Measurements from ENCODE around the gene NBAS. TPM values are rescaled to one million over a fixed set of nuclear protein-coding genes. Genes with fewer than 3 reads are reported as not detected.

The NBAS gene
- total and polyA plus RNA-seq, 9 of the 15 experiments (the other 6 are each of a cell fraction or from before 2014, with no cell fraction given): 15.3 to 94.4 (median 69.9) TPM

- DNase-seq (ENCODE audit: extremely low read depth in 1 of 4, low spot score in 3 of 4) (no peak), FAIRE-seq (no peak), ATAC-seq (no peak)
- Histone ChIP-seq H3K4me2 (ENCODE audit: insufficient read depth, low read length) (no peak overlapping the region), H3K4me1 (replicated peaks in 1 of 2; ENCODE audit: control insufficient read depth in 2 of 2, insufficient read depth in 2 of 2, low read length in 2 of 2) (no peaks in the 10 kb centered on the region), H3K27ac (ENCODE audit: extremely low read depth, low read depth, low read length) (no peak overlapping the region), H3K79me2 (ENCODE audit: control insufficient read depth, insufficient read depth, low read length) (no peaks in the 10 kb centered on the region), H3K27me3 (ENCODE audit: control insufficient read depth in 2 of 2, insufficient read depth in 2 of 2, low read length in 2 of 2) (no peaks in the 10 kb centered on the region), H3K36me3 (ENCODE audit: control insufficient read depth, insufficient read depth, low read length) (peaks cover 68% of the 10 kb centered on the region), H4K20me1 (replicated peaks; ENCODE audit: control insufficient read depth, insufficient read depth, low read length) (no peaks in the 10 kb centered on the region), H3K9me1 (ENCODE audit: control insufficient read depth, insufficient read depth, low read length) (no peaks in the 10 kb centered on the region), H3K4me3 (no peak overlapping the region), H3K9ac (ENCODE audit: insufficient read depth in 1 of 2, low read depth in 2 of 2, low read length in 2 of 2) (no peak overlapping the region), H3K9me3 (replicated peaks; ENCODE audit: control insufficient read depth, insufficient read depth, low read depth, low read length) (no peaks in the 10 kb centered on the region), H2AFZ (ENCODE audit: low read depth, low read length) (no peak overlapping the region)
- 53% methylated on average over 1 of the region's 1 CpG for WGBS (ENCODE audit: insufficient coverage, low coverage, missing lambda C conversion rate)
- ChIA-PET POLR2A (no interaction called here), CTCF (ENCODE audit: low intra/inter-chr PET ratio) (no interaction called here)
- in situ Hi-C loops (cut with MboI): no loop called here
- no TSS peak for BruUV-seq (replicated peaks)
- intact Hi-C loops (cut with micrococcal nuclease): no loop called here
- TF ChIP-seq KLF6 (CRISPR knock-in tag; IDR thresholded peaks at IDR 0.05; ENCODE audit: borderline replicate concordance) (no peak), ZNF398 (CRISPR knock-in tag; IDR thresholded peaks at IDR 0.05) (no peak), NRF1 (conservative IDR thresholded peaks at IDR 0.05 in 1 of 2, IDR thresholded peaks at IDR 0.05 in 1 of 2) (no peak), DNMT1 (IDR thresholded peaks at IDR 0.05) (no peak), KDM5B (IDR thresholded peaks at IDR 0.05; ENCODE audit: insufficient replicate concordance, low read depth, low read length) (no peak), CEBPG (CRISPR knock-in tag; IDR thresholded peaks at IDR 0.05) (no peak), CEBPG (tag; conservative IDR thresholded peaks at IDR 0.05 in 1 of 2, IDR thresholded peaks at IDR 0.05 in 1 of 2) (no peak), ZNF121 (CRISPR knock-in tag; conservative IDR thresholded peaks at IDR 0.05) (no peak), ZBTB40 (IDR thresholded peaks at IDR 0.05) (no peak), ZBTB40 (CRISPR knock-in tag; IDR thresholded peaks at IDR 0.05) (no peak), DIDO1 (tag; IDR thresholded peaks at IDR 0.05; ENCODE audit: low read depth) (no peak)
These were observed 235.8 kb downstream of the NBAS start for GRCh38 chr2:15325296-15325695.

Measured in K562 (cell line).